ENCODE measurements around the gene RCOR1. TPM values are rescaled to one million over a fixed set of nuclear protein-coding genes. Genes with fewer than 3 reads are reported as not detected.

RCOR1 gene
- total and polyA plus RNA-seq, 2 of the 8 experiments (the other 6 are each of a cell fraction or from before 2014, with no cell fraction given), result 12.3 to 26.3 TPM

DNA sequence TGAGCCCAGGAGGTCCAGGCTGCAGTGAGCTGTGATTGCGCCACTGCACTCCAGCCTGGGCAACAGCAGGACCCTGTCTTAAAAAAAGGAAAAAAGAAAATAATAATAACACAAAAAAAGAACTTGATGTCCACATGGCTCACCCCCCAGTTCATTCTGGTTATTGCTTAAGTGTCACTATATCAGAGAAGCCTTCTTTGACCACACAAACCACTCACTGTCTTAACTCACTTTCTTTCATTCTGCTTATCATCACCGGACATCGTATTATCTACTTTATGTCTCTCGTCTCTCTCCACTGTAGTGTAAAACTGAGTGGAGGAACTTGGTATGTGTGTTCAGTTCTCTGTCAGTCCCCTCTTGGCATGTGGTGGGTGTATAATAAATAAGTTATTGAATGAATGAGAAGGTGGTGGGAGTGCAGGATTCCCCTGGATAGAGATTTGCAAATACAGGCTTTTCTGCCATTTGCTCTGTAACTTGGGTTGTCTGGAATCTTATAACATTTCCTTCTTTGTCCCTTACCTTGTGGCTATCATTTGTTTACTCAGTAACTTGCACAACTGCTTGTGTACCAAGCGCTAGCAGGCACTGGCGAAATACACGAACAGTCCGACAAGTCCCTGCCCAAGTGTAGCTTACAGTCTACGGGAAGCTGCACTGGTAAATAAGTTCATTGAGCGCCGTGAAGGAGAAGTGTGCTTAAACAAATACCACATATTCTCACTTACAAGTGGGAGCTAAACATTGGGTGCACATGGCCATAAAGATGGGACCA lies 98.2 kb downstream of the RCOR1 start:
- no peaks in the 10 kb centered on the region for H3K27me3 ChIP-seq (replicated peaks in 1 of 4; ENCODE audit: control insufficient read depth in 3 of 4, extremely low read depth in 1 of 4, insufficient read depth in 3 of 4, low read length in 3 of 4)
- H2BK15ac ChIP-seq (ENCODE audit: low read length), result no peak overlapping the region
- no peak overlapping the region for H3K4ac ChIP-seq (replicated peaks; ENCODE audit: insufficient read length, low read depth, low read length)
- H4K20me1 ChIP-seq (replicated peaks in 1 of 2; ENCODE audit: control insufficient read depth in 1 of 2, insufficient read depth in 2 of 2, low read length in 2 of 2), result peaks cover 4 to 11% of the 10 kb centered on the region in 2 experiments
- no peak overlapping the region for H2BK12ac ChIP-seq (ENCODE audit: low read depth, low read length)
- no peaks in the 10 kb centered on the region for H3K23me2 ChIP-seq (ENCODE audit: low read depth, low read length)
- no peaks in the 10 kb centered on the region; the same call in 1 of the 2 replicates for H3K79me1 ChIP-seq (ENCODE audit: low read depth, low read length)
- FAIRE-seq (no peak), DNase-seq (ENCODE audit: low read depth in 1 of 2, low spot score in 2 of 2) (no peak)
- no peak overlapping the region for H4K8ac ChIP-seq (ENCODE audit: extremely low read depth, insufficient read depth, low read length)
- peaks cover 0 to 55% of the 10 kb centered on the region in 2 experiments for H3K79me2 ChIP-seq (ENCODE audit: control insufficient read depth in 1 of 2, insufficient read depth in 2 of 2, low read length in 2 of 2)
- H3K18ac ChIP-seq (ENCODE audit: extremely low read depth, low read length), result no peak overlapping the region
- no peak overlapping the region for H3K4me2 ChIP-seq (ENCODE audit: insufficient read depth in 1 of 2, low read depth in 2 of 2, low read length in 2 of 2)
- no peak overlapping the region for H3K56ac ChIP-seq (replicated peaks; ENCODE audit: insufficient read length, low read depth, low read length)
- no peaks in the 10 kb centered on the region for H3K36me3 ChIP-seq (ENCODE audit: control insufficient read depth in 2 of 4, insufficient read depth in 4 of 4, low read length in 3 of 4)
- POLR2A ChIA-PET (ENCODE audit: partially characterized antibody), result no interaction called here
- no peak overlapping the region for H3K27ac ChIP-seq (ENCODE audit: low read depth, low read length)
- peaks cover 0 to 8% (median under 1%) of the 10 kb centered on the region in 4 experiments; a peak in 1 of 7 replicates for H3K4me1 ChIP-seq (replicated peaks in 1 of 4; ENCODE audit: control insufficient read depth in 3 of 4, insufficient read depth in 4 of 4, low read length in 3 of 4)
- H3K14ac ChIP-seq (ENCODE audit: insufficient read length), result no peak overlapping the region
- H3K9me3 ChIP-seq (ENCODE audit: insufficient read depth in 2 of 2, low read depth in 1 of 2, low read length in 1 of 2), result no peaks in the 10 kb centered on the region
- H3K9ac ChIP-seq (replicated peaks in 1 of 4; ENCODE audit: extremely low read depth in 1 of 4, low read depth in 3 of 4, low read length in 3 of 4), result no peak overlapping the region
- CTCF ChIA-PET (ENCODE audit: partially characterized antibody), result interaction anchor here (1.0 kb wide), 1 partner anchor 320 kb away, joined by 3 read pairs; no protein-coding TSS in a partner anchor
- H3K23ac ChIP-seq (ENCODE audit: insufficient read length), result no peak overlapping the region
- no peak overlapping the region for H2BK5ac ChIP-seq (ENCODE audit: low read depth, low read length)
- H2AK5ac ChIP-seq (ENCODE audit: low read depth, low read length), result no peak overlapping the region
- H2AFZ ChIP-seq (ENCODE audit: low read length), result no peak overlapping the region
- 92% methylated on average over 11 of the region's 11 CpGs; no CpG with 5 or more reads in 1 of the 2 experiments for WGBS, 2 experiments (ENCODE audit: extremely low coverage in 1 of 2, insufficient coverage in 1 of 2, insufficient read length in 1 of 2, insufficient replicate concordance in 2 of 2, low coverage in 1 of 2, low lambda C conversion rate in 2 of 2, missing lambda C conversion rate in 1 of 2)
- H4K91ac ChIP-seq (replicated peaks; ENCODE audit: insufficient read length, low read length), result no peak overlapping the region
- H2BK120ac ChIP-seq (replicated peaks; ENCODE audit: low read depth, low read length), result no peak overlapping the region
- no peak overlapping the region for H2BK20ac ChIP-seq (ENCODE audit: low read length)
- H3K4me3 ChIP-seq (ENCODE audit: extremely low read depth in 1 of 4, insufficient read depth in 2 of 4, low read depth in 3 of 4, low read length in 4 of 4), result no peak overlapping the region
- no peak overlapping the region for H4K5ac ChIP-seq (ENCODE audit: insufficient read length, low read depth, low read length)
- no peak for TF ChIP-seq POLR2AphosphoS5 (IDR thresholded peaks at IDR 0.05; ENCODE audit: low read depth, low read length)
- no peak for TF ChIP-seq GABPA (IDR thresholded peaks at IDR 0.05; ENCODE audit: borderline replicate concordance, insufficient read depth, low read length)
- TF ChIP-seq YY1 (IDR thresholded peaks at IDR 0.05; ENCODE audit: low read depth, low read length), result no peak
- TF ChIP-seq FOSL1 (IDR thresholded peaks at IDR 0.05; ENCODE audit: insufficient read depth, low read depth, low read length), result no peak
- no peak for TF ChIP-seq HDAC2 (IDR thresholded peaks at IDR 0.05; ENCODE audit: borderline replicate concordance in 1 of 2, low read depth in 2 of 2, low read length in 2 of 2)
- no peak for TF ChIP-seq SP2 (IDR thresholded peaks at IDR 0.05; ENCODE audit: low read length)
- TF ChIP-seq TAF7 (optimal IDR thresholded peaks at IDR 0.05; ENCODE audit: borderline replicate concordance, low read depth, low read length), result no peak
- TF ChIP-seq NRF1 (IDR thresholded peaks at IDR 0.05; ENCODE audit: low read depth, low read length), result no peak
- no peak for TF ChIP-seq EP300 (IDR thresholded peaks at IDR 0.05; ENCODE audit: borderline replicate concordance in 1 of 2, low read depth in 2 of 2, low read length in 2 of 2)
- TF ChIP-seq SIRT6 (IDR thresholded peaks at IDR 0.05; ENCODE audit: low read length), result no peak
- no peak for TF ChIP-seq SAP30 (IDR thresholded peaks at IDR 0.05; ENCODE audit: insufficient read depth, insufficient replicate concordance, low read length)
- TF ChIP-seq KDM4A (IDR thresholded peaks at IDR 0.05; ENCODE audit: low read depth, low read length, severe bottlenecking), result no peak
